Activated CD8-positive, alpha-beta memory T cell treated with anti-CD3 and anti-CD28 coated beads for 24 hours (primary cell): Measurements from ENCODE around the gene SPIRE2.
"Not testable (repeated sequence)": the region's sequence is repeated elsewhere in the genome, so short reads cannot be mapped to it uniquely, and the experiment has no call there.

Experiments
- DNase-seq: peaks from one replicate; pipeline ENCODE4 v3.0.0-alpha.2; 2020

Gene SPIRE2

DNA sequence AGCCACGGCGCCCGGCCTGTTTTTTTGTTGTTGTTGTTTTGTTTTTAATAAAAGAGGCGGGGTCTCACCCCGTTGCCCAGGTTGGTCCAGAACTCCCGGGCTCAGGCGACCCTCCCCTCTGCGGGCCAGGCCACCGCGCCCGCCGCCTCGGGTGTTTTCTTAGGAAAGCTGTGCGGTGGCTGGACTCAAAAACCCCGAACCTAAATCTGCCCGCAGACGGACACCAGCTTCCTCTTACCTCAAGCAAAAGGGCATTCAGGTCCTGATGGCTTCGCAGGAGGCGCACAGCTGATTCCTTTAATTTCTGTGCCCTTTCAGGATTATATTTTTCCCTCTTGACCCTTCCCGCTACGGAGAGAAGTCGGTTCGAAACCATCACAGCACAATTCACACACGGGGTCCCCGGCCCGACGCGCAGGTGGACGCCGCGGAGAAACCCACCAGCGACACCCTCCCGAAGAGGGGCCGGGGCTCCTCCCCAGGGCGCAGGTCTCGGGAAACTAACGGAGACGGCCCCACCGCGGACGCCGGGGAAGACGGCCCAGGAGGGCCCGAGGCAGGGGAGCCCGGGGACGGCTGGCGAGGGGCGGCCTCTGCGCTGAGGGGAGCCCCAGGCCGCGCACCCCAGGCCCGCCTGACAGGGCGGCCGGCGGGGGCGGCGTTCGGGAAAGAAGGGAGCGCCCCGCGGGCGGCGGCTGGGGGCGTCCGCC, 12.5 kb upstream of the SPIRE2 start:
- peak; percentile 67 for DNase-seq

DNA sequence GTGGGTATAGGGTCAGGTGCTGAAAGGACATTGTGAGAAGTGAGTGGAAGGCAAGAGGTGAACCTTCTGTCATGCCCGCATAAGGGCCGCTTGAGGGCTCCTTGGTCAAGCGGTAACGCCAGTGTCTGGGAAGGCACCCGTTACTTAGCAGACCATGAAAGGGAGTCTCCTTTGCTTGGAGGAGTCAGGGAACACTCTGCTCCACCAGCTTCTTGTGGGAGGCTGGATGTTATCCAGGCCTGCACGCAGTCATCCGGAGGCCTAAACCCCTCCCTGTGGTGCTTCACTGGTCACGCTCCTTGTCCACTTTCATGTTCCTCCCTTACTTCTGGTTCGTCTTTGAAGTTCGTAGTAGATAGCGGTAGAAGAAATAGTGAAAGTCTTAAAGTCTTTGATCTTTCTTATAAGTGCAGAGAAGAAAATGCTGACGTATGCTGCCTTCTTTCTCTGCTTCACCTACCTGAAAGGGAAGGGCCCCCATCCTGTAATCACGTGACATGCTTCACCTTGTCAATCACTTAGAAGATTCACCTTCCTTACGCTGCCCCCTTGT, 9.3 kb upstream of the SPIRE2 start:
- not testable (repeated sequence) for DNase-seq

DNA sequence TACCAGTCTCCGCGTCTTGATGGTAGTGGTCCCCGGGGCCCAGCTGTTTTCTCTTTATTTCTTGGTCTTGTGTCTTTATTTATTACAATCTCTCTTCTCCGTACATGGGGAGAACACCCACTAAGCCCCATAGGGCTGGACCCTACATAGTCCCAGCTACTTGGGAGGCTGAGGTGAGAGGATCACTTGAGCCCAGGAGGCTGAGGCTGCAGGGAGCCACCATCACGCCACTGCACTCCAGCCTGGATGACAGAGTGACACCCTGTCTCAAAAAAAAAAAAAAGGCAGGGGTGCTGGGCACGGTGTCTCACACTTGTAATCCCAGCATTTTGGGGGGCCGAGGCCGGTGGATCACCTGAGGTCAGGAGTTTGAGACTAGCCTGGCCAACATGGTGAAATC, 8.8 kb upstream of the SPIRE2 start:
- not testable (repeated sequence) for DNase-seq

DNA sequence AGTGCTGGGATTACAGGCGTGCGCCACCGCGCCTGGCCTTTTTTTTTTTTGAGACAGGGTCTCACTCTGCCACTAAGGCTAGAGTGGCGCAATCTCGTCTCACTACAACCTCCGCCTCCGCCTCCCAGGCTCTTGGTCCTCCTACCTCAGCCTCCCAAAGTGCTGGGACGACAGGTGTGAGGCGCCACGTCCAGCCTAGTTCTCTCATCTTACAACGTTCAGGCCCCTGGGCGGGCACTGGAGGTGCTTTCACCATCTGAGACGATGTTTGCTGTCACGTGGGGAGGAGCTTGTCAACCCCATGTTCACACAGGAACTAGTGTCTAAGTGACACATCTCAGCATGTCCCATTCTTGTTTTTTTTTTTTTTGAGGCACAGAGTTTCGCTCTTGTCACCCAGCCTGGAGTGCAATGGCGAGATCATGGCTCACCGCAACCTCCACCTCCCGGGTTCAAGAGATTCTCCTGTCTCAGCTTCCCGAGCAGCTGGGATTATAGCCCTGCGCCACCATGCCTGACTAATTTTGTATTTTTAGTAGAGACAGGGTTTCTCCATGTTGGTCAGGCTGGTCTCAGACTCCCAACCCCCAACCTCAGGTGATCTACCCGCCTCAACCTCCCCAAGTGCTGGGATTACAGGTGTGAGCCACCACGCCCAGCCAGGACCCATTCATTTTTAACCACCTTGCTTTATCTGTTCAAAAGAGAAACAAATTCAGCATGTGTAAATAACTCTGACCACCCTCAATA, 6.7 kb upstream of the SPIRE2 start:
- no peak for DNase-seq

DNA sequence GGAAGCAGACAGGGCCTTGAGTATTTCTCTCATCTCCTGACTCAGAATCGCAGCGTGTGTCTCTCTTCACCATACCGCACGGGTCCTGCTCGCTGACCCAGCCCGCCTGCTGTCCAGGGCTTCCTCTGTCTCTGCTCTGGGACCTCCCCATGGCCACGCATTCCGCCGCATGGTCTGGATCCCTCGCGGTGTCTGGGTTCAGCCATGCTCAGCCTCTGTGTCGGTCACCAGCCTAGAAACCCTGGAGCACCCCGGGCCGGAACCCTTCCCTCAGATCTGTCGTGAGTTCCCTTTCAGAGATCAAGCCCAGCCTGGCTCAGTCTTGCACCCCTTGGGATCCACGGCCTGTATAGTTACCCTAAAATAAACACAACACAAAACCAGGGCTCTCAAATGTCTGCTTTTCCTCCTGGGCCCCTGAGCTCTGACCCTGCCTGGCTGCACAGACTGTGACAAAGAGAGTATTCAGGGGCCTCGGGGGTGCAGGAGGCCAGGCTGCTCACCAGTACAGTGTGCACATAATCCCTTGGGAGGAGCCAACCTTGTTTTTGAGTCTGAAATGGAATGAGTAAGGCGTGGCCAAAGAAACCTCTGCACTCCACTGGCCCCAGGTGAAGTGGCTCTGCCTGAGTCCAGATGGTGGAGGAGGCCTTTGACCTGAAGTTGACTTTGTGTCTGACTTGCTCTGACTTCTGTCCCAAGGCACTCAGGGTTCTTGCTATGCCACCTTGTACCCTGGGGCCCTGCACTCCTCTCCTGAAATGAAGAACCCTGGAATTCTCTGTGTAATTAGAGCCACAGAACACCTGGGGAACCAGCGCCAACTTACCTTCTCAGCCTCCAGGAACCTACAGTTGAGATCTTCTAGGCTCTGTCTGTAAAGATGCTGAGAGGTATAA, 5.8 kb upstream of the SPIRE2 start:
- no peak for DNase-seq

DNA sequence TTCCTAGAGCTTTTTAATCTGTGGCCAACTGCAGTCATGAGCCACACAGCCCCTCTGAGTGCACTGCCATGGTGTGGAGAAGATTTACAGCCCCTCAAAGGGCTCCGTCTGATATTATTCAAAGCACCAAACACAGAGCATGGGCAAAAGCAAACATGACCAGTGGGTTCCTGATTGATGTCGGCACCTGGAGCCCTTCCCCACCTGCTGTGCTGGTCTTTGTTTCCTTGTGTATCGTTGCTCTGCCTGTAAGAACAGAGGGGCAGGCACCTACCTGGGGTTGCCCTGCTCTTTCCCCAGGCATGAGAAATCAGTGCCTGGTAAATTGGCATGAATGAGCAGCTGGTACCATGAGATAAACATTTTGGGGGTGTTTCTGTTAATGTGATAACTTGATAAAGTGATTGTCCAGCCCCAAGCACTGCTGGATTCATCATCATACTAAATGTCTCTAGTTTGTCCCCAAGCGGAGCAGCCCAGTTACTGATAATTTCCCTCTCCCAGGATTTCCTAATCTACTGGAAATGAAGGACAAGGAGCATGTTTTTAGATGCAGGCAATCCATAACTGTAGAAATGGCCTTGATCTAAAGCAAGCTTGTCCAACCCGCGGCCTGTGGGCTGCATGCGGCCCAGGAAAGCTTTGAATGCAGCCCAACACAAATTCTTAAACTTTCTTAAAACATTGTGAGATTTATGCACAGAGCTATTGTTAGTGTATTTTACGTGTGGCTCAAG, 5.0 kb upstream of the SPIRE2 start:
- no peak for DNase-seq

DNA sequence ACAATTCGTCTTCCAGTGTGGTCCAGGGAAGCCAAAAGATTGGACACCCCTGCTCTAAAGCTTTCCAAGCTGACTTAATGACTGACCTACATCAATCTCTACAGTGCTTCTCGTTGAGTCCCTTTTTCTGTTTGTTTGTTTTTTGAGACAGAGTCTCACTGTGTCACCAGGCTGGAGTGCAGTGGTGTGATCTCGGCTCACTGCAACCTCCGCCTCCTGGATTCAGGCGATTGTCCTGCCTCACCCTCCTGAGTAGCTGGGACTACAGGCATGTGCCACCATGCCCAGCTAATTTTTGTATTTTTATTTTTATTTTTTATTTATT, 4.5 kb upstream of the SPIRE2 start:
- DNase-seq, result not testable (repeated sequence)

DNA sequence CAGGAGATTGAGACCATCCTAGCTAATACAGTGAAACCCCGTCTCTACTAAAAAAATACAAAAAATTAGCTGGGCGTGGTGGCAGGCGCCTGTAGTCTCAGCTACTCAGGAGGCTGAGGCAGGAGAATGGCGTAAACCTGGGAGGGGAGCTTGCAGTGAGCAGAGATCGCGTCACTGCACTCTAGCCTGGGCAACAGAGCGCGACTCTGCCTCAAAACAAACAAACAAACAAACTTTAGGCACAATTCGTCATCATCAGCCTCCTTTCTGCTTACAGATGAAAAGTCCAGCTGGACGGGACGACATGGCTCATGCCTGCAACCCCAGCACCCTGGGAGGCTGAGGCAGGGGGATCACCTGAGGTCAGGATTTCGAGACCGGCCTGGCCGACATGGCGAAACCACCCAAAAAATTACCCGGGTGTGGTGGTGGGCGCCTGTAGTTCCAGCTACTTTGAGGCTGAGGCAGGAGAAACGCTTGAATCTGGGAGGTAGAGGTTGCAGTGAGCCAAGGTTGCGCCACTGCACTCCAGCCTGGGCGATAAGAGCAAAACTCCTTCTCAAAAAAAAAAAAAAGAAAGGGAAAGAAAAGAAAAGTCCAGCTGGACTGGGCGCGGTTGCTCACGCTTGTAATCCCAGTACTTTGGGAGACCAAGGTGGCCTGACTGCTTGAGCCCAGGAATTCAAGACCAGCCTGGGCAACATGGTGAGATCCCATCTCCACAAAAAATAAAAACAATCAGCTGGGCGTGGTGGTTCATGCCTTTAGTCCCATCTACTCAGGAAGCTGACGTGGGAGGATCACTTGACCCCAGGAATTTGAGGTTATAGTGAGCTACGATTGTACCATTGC, 1.5 kb upstream of the SPIRE2 start:
- no peak for DNase-seq

DNA sequence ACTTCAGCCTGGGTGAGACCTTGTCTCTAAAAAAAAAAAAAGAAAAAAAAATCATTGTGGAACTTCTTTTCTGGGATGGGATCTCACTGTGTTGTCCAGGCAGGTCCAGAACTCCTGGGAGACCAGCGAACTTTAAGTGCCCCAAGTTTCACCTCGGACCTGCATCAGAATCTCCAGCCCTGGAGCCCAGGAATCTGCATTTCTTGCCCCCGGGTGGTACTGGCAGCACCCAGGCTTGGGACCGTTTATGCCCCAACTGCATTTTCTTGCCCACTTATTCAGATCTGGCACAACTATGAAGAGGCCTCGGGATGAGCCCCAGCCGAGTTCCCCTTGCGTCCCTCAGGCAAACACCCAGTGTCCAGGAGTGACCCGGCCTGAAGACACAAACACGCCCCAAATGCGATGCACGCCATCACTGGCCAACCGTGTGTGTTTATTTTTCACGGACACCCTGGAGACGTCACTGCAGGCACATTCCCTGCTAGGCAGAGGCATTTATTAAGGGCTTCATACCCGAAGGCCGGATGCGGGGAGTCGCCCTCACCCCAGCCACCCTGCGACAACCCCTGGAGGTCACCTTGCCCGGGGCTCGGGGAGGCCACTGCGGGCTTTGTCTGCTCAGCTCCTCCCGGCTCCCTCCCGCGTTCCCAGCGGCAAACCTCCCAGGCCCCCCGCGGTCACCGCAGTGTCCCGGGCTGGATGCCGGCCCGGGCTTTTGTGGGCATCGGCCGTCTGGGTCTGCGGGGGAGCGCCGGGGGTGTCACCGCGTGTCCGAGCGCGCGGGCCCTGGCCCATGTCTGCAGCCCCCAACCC, 684 bp upstream of the SPIRE2 start:
- no peak for DNase-seq

DNA sequence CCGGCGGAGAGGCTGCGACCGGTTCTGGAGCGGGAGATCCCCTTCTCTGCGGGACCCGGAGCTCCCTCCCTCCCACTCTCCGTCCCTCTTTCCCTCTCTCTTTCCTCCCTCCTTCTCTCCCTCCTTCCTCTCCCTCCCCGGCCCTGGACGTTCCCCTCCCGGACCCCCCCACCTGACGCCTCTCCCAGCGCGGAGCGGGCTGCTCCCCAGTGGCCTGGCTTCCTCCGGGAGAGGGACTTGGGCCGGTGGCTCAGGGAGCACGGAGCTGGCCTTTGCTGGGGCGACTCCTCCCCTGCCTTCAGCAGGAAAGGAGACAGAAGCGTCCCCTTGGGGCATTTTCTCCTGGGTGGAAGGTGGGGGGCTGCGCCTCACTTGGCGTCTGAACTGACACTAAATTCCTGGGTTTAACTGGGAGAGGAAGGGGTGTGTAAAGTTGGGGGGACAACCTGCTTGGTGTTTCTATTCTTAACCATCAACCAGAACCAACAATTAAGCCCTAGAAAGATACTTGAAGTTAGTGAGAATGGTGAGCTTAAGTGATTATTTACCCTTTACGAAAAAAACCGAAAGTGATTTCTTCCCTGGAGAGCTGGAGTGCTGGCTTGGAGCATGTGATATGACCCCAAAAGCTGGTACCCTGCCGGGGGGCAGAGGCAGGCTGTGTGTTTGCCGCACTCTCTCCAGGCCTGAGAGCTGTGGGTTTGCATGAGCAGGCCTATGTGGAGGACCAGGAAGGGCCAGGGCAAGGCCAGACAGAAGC, 775 bp downstream of the SPIRE2 start:
- DNase-seq, result no peak

DNA sequence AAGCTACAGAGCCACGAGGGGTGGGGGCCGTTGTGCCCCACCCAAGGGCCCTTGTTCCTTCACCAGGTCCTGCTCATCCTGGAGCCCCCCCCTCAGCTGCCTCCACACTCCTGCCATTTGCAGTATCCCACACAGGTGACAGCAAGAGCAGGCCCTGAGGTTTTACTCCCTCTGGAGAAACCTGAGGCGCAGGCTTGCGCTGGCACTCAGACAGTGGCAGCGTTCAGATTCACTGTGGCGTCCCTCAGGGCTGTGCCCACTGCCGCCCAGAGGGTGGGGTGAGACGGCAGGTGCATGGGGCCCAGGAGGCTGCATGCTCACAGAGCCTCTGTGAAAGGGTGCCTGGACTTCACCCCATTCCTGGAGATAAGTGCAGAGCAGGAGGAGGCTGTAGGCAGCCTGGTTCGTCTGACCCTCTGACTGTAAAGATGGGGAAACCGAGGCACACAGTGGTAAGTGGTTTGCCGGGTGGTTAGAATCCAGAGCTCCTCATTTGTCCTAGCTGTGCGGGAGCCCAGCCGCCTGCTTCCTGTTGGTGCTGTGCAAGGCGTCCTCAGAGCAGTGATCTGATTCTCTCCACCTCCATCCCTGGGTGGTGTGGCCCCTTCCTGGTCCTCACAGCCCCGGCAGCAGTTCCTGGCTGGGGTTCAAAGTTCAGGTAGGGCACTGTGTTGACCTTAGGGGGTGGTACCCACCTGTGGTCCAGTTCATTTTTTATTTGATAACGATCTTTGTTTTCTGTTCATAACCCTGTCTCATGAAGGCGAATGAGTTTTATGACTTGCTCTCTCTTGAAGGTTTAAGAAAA, 1.6 kb downstream of the SPIRE2 start:
- DNase-seq, result no peak

DNA sequence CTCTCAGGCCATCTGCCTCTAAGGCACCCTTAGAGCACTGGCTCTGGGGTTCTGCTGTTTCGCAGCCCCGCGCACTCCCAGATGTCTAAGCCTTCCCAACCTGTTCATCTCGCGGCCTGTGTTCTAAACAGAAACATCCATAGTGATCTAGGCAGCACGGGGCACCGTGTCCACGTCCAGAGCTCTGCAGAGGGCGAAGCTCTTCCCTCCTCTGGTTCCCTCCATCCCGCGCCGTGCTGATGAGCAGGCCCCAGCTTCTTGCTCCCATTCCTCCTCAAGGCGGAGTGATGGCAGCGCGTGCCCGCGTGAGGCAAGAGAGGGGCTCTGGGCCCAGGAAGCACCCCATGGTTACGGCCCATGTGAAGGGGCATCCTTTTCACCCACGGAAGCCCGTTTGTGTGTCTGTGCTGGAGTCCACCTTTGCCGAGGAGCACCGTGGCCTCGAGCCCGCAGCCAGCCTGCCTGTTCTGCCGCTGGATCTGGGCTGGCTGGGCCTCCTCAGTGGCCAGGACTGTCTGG, 3.6 kb downstream of the SPIRE2 start:
- no peak for DNase-seq

DNA sequence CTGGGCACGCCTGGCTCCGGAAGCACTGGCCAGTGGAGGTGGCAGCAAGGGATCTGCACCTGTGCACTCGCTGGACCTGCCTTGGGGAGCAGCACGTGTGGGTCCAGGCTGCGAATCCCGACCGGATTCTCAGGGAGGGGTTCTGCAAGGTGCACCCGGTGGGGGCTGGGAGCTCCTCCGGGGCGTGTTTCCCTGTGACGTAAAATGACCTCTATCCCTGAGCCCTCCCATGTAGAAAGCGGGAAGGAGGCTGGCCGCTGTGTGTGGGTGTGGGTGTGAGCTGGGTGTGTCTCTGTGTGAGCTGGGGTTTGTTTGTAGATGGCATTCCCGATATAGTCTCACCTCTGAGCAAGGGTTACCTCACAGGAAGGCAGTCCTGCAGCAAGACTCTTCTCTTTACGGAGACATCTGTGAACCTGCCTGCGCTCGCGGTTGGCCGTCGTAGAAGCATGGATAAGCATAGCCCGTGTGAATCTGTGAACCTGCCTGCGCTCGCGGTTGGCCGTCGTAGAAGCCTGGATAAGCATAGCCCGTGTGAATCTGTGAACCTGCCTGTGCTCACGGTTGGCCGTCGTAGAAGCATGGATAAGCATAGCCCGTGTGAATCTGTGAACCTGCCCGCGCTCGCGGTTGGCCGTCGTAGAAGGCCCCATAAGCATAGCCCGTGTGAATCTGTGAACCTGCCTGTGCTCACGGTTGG, 5.5 kb downstream of the SPIRE2 start:
- not testable (repeated sequence) for DNase-seq

DNA sequence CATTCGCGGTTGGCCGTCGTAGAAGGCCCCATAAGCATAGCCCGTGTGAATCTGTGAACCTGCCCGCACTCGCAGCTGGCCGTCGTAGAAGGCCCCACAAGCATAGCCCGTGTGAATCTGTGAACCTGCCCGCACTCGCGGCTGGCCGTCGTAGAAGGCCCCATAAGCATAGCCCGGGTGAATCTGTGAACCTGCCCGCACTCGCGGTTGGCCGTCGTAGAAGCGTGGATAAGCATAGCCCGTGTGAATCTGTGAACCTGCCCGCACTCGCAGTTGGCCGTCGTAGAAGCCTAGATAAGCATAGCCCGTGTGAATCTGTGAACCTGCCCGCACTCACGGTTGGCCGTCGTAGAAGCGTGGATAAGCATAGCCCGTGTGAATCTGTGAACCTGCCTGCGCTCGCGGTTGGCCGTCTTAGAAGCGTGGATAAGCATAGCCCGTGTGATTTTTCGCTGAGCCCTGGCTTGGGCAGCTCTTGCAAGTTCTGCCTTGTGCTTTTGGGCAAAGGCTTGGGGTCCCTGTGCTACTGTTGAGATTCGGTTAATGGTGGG, 6.6 kb downstream of the SPIRE2 start:
- DNase-seq, result not testable (repeated sequence)

DNA sequence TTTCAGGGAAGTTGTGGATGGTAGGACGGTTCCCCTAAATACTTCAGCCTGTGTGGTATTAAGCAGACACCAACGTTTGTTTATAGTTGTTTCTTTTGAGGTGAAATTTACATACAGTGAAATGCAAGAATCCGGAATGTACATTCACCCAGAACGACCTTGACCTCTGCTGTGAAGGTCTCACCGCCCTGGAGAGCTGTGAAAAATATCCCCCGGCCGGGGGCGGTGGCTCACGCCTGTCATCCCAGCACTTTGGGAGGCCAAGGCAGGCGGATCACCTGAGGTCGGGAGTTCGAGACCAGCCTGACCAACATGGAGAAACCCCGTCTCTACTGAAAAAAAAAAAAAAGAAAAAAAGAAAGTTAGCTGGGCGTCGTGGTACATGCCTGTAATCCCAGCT, 8.2 kb downstream of the SPIRE2 start:
- not testable (repeated sequence) for DNase-seq

DNA sequence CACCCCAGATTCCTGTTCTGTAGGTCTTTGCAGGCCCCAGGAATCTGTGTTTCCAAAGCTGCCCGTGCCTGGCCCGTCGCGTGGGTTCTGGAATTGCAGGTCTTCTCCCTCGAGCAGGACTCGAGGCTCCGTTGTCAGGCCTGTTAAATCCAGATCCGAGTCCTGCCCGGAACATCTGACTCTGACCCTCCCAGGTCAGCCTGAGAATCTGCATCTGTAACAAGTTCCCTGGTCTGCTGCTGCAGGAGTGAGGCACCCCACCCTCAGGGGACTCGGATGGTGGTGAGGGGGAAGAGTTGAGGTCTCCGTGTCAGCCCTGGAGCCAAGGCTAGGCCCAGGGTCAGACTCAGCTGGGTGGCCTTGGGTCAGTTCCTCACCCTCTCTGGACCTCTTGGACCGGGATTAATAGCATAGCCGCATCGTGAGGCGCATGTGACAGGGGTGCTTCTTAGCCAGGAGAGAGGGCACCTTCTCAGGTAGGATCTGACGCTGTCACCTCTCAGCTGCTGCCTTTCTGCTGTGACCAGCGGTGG, 8.8 kb downstream of the SPIRE2 start:
- no peak for DNase-seq

DNA sequence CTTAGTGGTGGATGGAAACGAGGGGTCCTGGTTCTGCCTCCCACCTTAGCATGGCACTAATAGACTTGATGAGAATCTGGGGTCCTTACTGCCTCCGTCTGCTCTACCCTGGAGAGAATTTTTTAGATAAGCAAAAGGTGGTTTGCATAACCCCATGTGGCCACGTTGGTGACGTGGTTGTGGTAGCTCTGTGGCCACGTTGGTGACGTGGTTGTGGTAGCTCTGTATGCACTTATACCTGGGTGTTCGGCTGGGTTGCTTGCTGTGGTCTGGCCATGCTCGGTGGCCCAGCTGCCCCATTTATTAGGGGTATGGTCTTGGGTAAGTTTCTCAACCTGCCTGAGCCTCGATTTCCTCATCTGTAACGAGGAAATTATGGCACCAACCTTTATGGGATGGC, 13.0 kb downstream of the SPIRE2 start:
- DNase-seq, result no peak
